Fibroblast of pulmonary artery (primary cell): ENCODE results near the gene ULK1.
"Not testable (repeated sequence)": the region's sequence is repeated elsewhere in the genome, so short reads cannot be mapped to it uniquely, and the experiment has no call there.

Experiments used
- DNase-seq: peaks from one replicate; pipeline ENCODE4 v3.0.0-alpha.2; 2010; ENCODE audit warnings: low read depth
- H3K4me3 ChIP-seq: replicated peaks from 2 replicates; pipeline ENCODE4 v1.5.1; 2011; ENCODE audit warnings: low read depth, mild to moderate bottlenecking, control low read depth, low read length, moderate library complexity
- TF ChIP-seq, protein P1 (sequence below): IDR thresholded peaks from 2 replicates; pipeline ENCODE4 v1.5.1; 2011; ENCODE audit warnings: mild to moderate bottlenecking, control low read depth, low read length, inconsistent platforms; ENCODE audit errors: missing control alignments

Gene ULK1

GRCh38 chr12:131867891-131868675 lies 26.3 kb upstream of the ULK1 start:
- TF ChIP-seq, protein P1, sequence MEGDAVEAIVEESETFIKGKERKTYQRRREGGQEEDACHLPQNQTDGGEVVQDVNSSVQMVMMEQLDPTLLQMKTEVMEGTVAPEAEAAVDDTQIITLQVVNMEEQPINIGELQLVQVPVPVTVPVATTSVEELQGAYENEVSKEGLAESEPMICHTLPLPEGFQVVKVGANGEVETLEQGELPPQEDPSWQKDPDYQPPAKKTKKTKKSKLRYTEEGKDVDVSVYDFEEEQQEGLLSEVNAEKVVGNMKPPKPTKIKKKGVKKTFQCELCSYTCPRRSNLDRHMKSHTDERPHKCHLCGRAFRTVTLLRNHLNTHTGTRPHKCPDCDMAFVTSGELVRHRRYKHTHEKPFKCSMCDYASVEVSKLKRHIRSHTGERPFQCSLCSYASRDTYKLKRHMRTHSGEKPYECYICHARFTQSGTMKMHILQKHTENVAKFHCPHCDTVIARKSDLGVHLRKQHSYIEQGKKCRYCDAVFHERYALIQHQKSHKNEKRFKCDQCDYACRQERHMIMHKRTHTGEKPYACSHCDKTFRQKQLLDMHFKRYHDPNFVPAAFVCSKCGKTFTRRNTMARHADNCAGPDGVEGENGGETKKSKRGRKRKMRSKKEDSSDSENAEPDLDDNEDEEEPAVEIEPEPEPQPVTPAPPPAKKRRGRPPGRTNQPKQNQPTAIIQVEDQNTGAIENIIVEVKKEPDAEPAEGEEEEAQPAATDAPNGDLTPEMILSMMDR = no peak
- no peak overlapping the region for H3K4me3 ChIP-seq
- no peak for DNase-seq

DNA sequence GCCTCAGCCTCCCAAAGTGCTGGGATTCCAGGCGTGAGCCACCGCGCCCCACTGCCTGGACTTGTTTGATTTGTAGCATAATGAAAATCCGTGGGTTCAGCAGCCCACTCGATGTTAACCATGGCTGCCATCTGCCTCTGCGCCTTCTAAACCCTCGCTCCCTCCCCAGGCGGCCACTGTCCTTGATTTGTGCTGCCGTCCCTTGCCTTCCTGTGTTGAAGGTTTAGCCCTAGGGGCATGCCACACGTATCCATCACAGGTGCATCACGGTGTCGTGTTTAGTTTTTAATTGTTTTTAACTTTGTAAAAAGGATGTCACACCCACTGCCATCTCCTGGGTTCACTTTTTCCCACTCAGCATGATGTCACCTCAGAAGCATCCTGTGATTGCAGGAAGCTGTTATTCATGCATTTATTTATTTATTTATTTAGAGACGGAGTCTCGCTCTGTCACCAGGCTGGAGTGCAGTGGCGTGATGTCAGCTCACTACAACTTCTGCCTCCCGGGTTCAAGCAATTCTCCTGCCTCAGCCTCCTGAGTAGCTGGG lies 24.5 kb upstream of the ULK1 start:
- TF ChIP-seq, protein P1 = no peak
- H3K4me3 ChIP-seq = no peak overlapping the region
- DNase-seq = peak; percentile 52

DNA sequence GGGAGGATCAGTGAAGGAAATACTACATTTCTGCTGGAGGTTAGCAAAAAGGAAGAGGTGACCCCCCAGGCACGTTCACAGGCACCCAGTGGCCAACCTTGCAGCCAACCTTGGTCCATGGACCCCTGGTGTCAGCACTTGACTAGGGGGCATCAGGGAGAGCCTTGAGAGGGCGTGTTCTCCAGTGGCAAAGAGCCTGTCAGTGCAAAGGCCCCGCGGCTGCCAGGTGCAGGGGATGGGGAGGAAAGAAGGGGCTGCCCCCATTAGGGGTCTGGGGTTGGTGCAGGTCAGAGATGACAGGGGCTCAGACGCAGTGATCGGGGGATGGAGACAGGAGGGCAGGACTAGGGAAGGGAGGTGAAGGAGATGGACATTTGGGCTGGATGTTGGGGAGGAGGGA lies 22.7 kb upstream of the ULK1 start:
- DNase-seq = no peak
- TF ChIP-seq, protein P1 = no peak
- H3K4me3 ChIP-seq = no peak overlapping the region

DNA sequence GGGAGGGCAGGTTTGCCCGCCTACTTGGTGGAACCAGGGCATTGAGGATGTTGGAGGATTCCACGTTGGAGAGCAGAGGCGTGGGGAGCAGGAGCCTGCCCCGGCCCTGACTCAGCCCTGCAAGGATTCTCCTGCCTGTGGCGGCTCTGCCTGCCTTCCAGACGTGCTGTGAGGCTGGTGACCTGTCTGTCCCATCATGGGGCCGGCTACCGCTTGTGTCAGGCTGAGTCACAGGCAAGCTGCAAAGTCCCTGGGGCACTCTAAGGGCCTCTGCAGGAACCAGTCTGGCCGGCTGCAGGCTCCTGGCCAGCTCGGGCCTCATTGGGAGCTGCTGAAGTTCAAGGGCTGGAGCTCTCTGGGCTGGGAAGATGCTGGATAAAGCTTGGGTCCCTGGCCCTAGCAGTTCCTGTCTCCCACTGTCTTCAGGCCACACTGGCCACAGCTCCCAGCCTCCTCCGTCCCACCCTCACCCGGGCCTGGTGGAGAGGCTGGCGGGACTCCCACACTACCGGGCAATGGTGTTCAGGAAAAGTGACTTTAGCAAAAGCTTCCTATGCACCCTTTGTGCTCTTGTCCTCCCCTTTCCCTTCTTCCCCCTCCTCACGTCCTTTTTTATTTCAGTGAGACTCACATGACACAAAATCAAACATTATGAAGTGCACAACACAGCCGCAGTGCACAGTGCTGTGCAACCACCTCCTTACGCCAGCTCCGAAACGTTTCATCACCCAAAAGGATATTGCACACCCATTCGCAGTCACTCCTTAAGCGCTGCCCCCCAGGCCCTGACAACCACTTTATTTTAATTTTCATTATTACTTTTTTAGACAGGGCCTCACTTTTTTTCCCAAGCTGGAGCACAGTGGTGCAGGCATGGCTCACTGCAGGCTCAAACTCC lies 22.0 kb upstream of the ULK1 start:
- no peak overlapping the region for H3K4me3 ChIP-seq
- peak; percentile 50 for DNase-seq
- TF ChIP-seq, protein P1 = no peak

DNA sequence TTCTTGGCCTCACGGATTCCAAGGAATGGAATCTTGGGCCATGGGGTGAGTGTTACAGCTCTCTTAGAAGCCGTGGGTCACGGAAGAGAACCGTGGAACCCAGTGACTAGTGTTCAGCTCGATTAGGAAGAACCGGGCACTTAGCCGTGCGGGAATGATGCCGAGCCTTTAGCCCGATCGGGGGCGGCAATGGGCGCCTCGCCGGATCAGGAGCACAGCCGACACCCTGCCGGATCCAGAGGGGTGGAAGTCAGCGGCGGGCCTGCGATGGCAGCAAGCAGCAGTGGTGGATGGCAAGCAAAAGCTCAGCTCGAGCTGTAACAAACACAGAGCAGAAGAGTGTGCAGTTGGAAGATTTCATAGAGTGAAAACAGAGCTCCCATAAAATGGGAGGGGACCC lies 21.1 kb upstream of the ULK1 start:
- H3K4me3 ChIP-seq = no peak overlapping the region
- TF ChIP-seq, protein P1 = no peak
- DNase-seq = no peak

- not testable (repeated sequence) for DNase-seq, H3K4me3 ChIP-seq
These were observed 19.4 kb upstream of the ULK1 start for GRCh38 chr12:131874972-131875371.

GRCh38 chr12:131877216-131877615 lies 17.2 kb upstream of the ULK1 start:
- not testable (repeated sequence) for H3K4me3 ChIP-seq, DNase-seq

GRCh38 chr12:131878436-131878835 lies 16.0 kb upstream of the ULK1 start:
- DNase-seq, H3K4me3 ChIP-seq: not testable (repeated sequence)
